ENCODE results near the gene NOP53.

GRCh38 chr19:47754206-47755064 lies 9.1 kb downstream of the NOP53 start:
- peak; percentile 15 to 45; a peak in 1 of 3 replicates for TF ChIP-seq POLR2A (IDR thresholded peaks at IDR 0.05; ENCODE audit: control extremely low read depth in 1 of 2, low read depth in 2 of 2, low read length in 2 of 2)
- TF ChIP-seq, protein P1, sequence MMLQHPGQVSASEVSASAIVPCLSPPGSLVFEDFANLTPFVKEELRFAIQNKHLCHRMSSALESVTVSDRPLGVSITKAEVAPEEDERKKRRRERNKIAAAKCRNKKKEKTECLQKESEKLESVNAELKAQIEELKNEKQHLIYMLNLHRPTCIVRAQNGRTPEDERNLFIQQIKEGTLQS (IDR thresholded peaks at IDR 0.05; ENCODE audit: insufficient read depth, low read depth, low read length): no peak
- no peak for TF ChIP-seq CTCF (IDR thresholded peaks at IDR 0.05; ENCODE audit: control extremely low read depth in 1 of 3, insufficient read depth in 1 of 3, low read depth in 1 of 3, low read length in 3 of 3)
- no peak; the same call in 1 of the 2 replicates for TF ChIP-seq POLR2AphosphoS5 (IDR thresholded peaks at IDR 0.05; ENCODE audit: low read depth, low read length)
- no peak for TF ChIP-seq JUND (IDR thresholded peaks at IDR 0.05; ENCODE audit: low read length)
- no peak for TF ChIP-seq KDM1A (IDR thresholded peaks at IDR 0.05; ENCODE audit: borderline replicate concordance, low read length)
- no peak for TF ChIP-seq JUN (IDR thresholded peaks at IDR 0.05; ENCODE audit: low read depth, low read length)
- TF ChIP-seq MAX (IDR thresholded peaks at IDR 0.05): no peak
- TF ChIP-seq RAD21 (IDR thresholded peaks at IDR 0.05 in 1 of 2, conservative IDR thresholded peaks at IDR 0.05 in 1 of 2; ENCODE audit: low read depth in 2 of 2, low read length in 2 of 2): no peak
- TF ChIP-seq TEAD4 (IDR thresholded peaks at IDR 0.05; ENCODE audit: low read depth, low read length): no peak
